Activated naive CD4-positive, alpha-beta T cell treated with anti-CD3 and anti-CD28 coated beads, Interleukin-2, amount 10 ng/mL, durations not matched to agents 7 days and 5 days (primary cell): ENCODE results near the gene IRF1.
A peak's percentile ranks its signal among the peaks of the same experiment; 100 is the strongest.
"Not testable (repeated sequence)": the region's sequence is repeated elsewhere in the genome, so short reads cannot be mapped to it uniquely, and the experiment has no call there.

Experiments
- CTCF ChIA-PET: fragments of 350-600 bp; sonication (Branson Sonifier 250); formaldehyde crosslinking; loops from one replicate; lab custom pipeline; 2021; ENCODE audit warnings: antibody characterized with exemption; lab: Charles Lee
- DNase-seq: peaks from one replicate; pipeline ENCODE4 v3.0.0-alpha.2; 2020
- H3K27ac Mint-ChIP-seq: one replicate; pipeline ENCODE4 v1.8.0; 2021; ENCODE audit warnings: mild to moderate bottlenecking, moderate library complexity, mixed read lengths
- H3K27me3 Mint-ChIP-seq: one replicate; pipeline ENCODE4 v1.8.0; 2021; ENCODE audit warnings: mild to moderate bottlenecking, mixed read lengths
- H3K36me3 Mint-ChIP-seq: one replicate; pipeline ENCODE4 v1.8.0; 2021; ENCODE audit warnings: mixed read lengths
- H3K4me1 Mint-ChIP-seq: one replicate; pipeline ENCODE4 v1.8.0; 2021; ENCODE audit warnings: mixed read lengths
- H3K4me3 Mint-ChIP-seq: one replicate; pipeline ENCODE4 v1.8.0; 2021; ENCODE audit warnings: mild to moderate bottlenecking, moderate library complexity, mixed read lengths
- H3K9me3 Mint-ChIP-seq: one replicate; pipeline ENCODE4 v1.8.0; 2021; ENCODE audit warnings: mixed read lengths

The IRF1 gene

GRCh38 chr5:132455614-132456115 lies 34.9 kb downstream of the IRF1 start:
- Mint-ChIP-seq H3K36me3 (peaks cover 72% of the 10 kb centered on the region), H3K27ac (peak overlapping the region; percentile 100), H3K9me3 (no peaks in the 10 kb centered on the region), H3K27me3 (no peaks in the 10 kb centered on the region), H3K4me3 (peak overlapping the region; percentile 63), H3K4me1 (peaks cover 84% of the 10 kb centered on the region)
- CTCF ChIA-PET: interaction anchor here (0.8 to 4.0 kb wide), 10 partner anchors 8 to 69 kb away, joined by 3 to 24 read pairs (median 6); no protein-coding TSS in a partner anchor
- peak; percentile 37 for DNase-seq

- peak; percentile 13 for DNase-seq
- no peaks in the 10 kb centered on the region for H3K9me3 Mint-ChIP-seq
- peaks cover 70% of the 10 kb centered on the region for H3K36me3 Mint-ChIP-seq
- peak overlapping the region; percentile 100 for H3K27ac Mint-ChIP-seq
- no peak overlapping the region for H3K4me3 Mint-ChIP-seq
- H3K4me1 Mint-ChIP-seq: peaks cover 71% of the 10 kb centered on the region
- H3K27me3 Mint-ChIP-seq: no peaks in the 10 kb centered on the region
- CTCF ChIA-PET: interaction anchor here (0.8 to 2.1 kb wide), 8 partner anchors 10 to 68 kb away, joined by 3 to 8 read pairs (median 4); no protein-coding TSS in a partner anchor
These were observed 36.2 kb downstream of the IRF1 start for GRCh38 chr5:132454361-132454760.

- H3K27ac Mint-ChIP-seq: no peak overlapping the region
- peak; percentile 1 for DNase-seq
- peaks cover 80% of the 10 kb centered on the region for H3K36me3 Mint-ChIP-seq
- CTCF ChIA-PET: no interaction called here
- H3K4me3 Mint-ChIP-seq: no peak overlapping the region
- no peaks in the 10 kb centered on the region for H3K9me3 Mint-ChIP-seq
- H3K4me1 Mint-ChIP-seq: peaks cover 66% of the 10 kb centered on the region
- no peaks in the 10 kb centered on the region for H3K27me3 Mint-ChIP-seq
These were observed 39.2 kb downstream of the IRF1 start for GRCh38 chr5:132451387-132451786.

- Mint-ChIP-seq H3K27me3 (no peaks in the 10 kb centered on the region), H3K36me3 (peaks cover 79% of the 10 kb centered on the region), H3K4me1 (peaks cover 57% of the 10 kb centered on the region), H3K4me3 (no peak overlapping the region), H3K9me3 (no peaks in the 10 kb centered on the region), H3K27ac (no peak overlapping the region)
- DNase-seq: no peak
- CTCF ChIA-PET: no interaction called here
These were observed 41.5 kb downstream of the IRF1 start for GRCh38 chr5:132449060-132449459.

- DNase-seq: peak; percentile 19
- peaks cover 57% of the 10 kb centered on the region for H3K4me1 Mint-ChIP-seq
- peak overlapping the region; percentile 24 for H3K27ac Mint-ChIP-seq
- no peaks in the 10 kb centered on the region for H3K9me3 Mint-ChIP-seq
- H3K27me3 Mint-ChIP-seq: no peaks in the 10 kb centered on the region
- no peak overlapping the region for H3K4me3 Mint-ChIP-seq
- CTCF ChIA-PET: interaction anchor here (0.6 to 1.1 kb wide), 3 partner anchors 9 to 43 kb away, joined by 3 to 4 read pairs (median 3); no protein-coding TSS in a partner anchor
- peaks cover 71% of the 10 kb centered on the region for H3K36me3 Mint-ChIP-seq
These were observed 43.4 kb downstream of the IRF1 start for GRCh38 chr5:132447196-132447595.

GRCh38 chr5:132446621-132447020 lies 44.0 kb downstream of the IRF1 start:
- peaks cover 62% of the 10 kb centered on the region for H3K4me1 Mint-ChIP-seq
- no peak overlapping the region for H3K4me3 Mint-ChIP-seq
- no peaks in the 10 kb centered on the region for H3K9me3 Mint-ChIP-seq
- no peak overlapping the region for H3K27ac Mint-ChIP-seq
- H3K27me3 Mint-ChIP-seq: no peaks in the 10 kb centered on the region
- H3K36me3 Mint-ChIP-seq: peaks cover 75% of the 10 kb centered on the region
- DNase-seq: peak; percentile 7
- CTCF ChIA-PET: interaction anchor here (1.1 kb wide), 2 partner anchors 9 to 43 kb away, joined by 3 to 4 read pairs; no protein-coding TSS in a partner anchor

- CTCF ChIA-PET: no interaction called here
- no peaks in the 10 kb centered on the region for H3K27me3 Mint-ChIP-seq
These were observed 44.6 kb downstream of the IRF1 start for GRCh38 chr5:132445930-132446329.

GRCh38 chr5:132445640-132445923 lies 45.0 kb downstream of the IRF1 start:
- Mint-ChIP-seq H3K9me3 (no peaks in the 10 kb centered on the region), H3K27me3 (no peaks in the 10 kb centered on the region), H3K27ac (no peak overlapping the region), H3K4me1 (peaks cover 71% of the 10 kb centered on the region), H3K36me3 (peaks cover 73% of the 10 kb centered on the region), H3K4me3 (no peak overlapping the region)
- CTCF ChIA-PET: no interaction called here
- no peak for DNase-seq

More at GRCh38 chr5:132445930-132446329, 44.6 kb downstream of the IRF1 start:
- H3K27ac Mint-ChIP-seq: peak overlapping the region; percentile 55
- no peak overlapping the region for H3K4me3 Mint-ChIP-seq
- DNase-seq: peak; percentile 1
- H3K36me3 Mint-ChIP-seq: peaks cover 73% of the 10 kb centered on the region
- peaks cover 67% of the 10 kb centered on the region for H3K4me1 Mint-ChIP-seq
- no peaks in the 10 kb centered on the region for H3K9me3 Mint-ChIP-seq

GRCh38 chr5:132444841-132445639 lies 45.5 kb downstream of the IRF1 start:
- peaks cover 76% of the 10 kb centered on the region for H3K4me1 Mint-ChIP-seq
- no peak overlapping the region for H3K27ac Mint-ChIP-seq
- H3K4me3 Mint-ChIP-seq: no peak overlapping the region
- DNase-seq: no peak
- H3K27me3 Mint-ChIP-seq: no peaks in the 10 kb centered on the region
- H3K9me3 Mint-ChIP-seq: no peaks in the 10 kb centered on the region
- CTCF ChIA-PET: no interaction called here
- H3K36me3 Mint-ChIP-seq: peaks cover 76% of the 10 kb centered on the region

GRCh38 chr5:132444061-132444460 lies 46.5 kb downstream of the IRF1 start:
- DNase-seq: peak; percentile 16
- Mint-ChIP-seq H3K27me3 (no peaks in the 10 kb centered on the region), H3K4me3 (no peak overlapping the region), H3K9me3 (no peaks in the 10 kb centered on the region), H3K36me3 (peaks cover 74% of the 10 kb centered on the region), H3K4me1 (peaks cover 85% of the 10 kb centered on the region), H3K27ac (no peak overlapping the region)
- CTCF ChIA-PET: interaction anchor here (0.8 kb wide), 1 partner anchor 57 kb away, joined by 3 read pairs; no protein-coding TSS in a partner anchor

GRCh38 chr5:132439521-132440089 lies 51.0 kb downstream of the IRF1 start:
- peak overlapping the region; percentile 51 for H3K27ac Mint-ChIP-seq
- peaks cover 93% of the 10 kb centered on the region for H3K4me1 Mint-ChIP-seq
- no peak overlapping the region for H3K4me3 Mint-ChIP-seq
- no peaks in the 10 kb centered on the region for H3K9me3 Mint-ChIP-seq
- no peaks in the 10 kb centered on the region for H3K27me3 Mint-ChIP-seq
- CTCF ChIA-PET: interaction anchor here (0.9 to 1.7 kb wide), 3 partner anchors 15 to 52 kb away, joined by 3 to 5 read pairs (median 4); no protein-coding TSS in a partner anchor
- DNase-seq: peak; percentile 14
- H3K36me3 Mint-ChIP-seq: peaks cover 61% of the 10 kb centered on the region

- Mint-ChIP-seq H3K27me3 (no peaks in the 10 kb centered on the region), H3K9me3 (no peaks in the 10 kb centered on the region), H3K4me3 (no peak overlapping the region), H3K36me3 (peaks cover 62% of the 10 kb centered on the region), H3K4me1 (peaks cover 95% of the 10 kb centered on the region), H3K27ac (peak overlapping the region; percentile 51)
- CTCF ChIA-PET: interaction anchor here (0.8 to 1.7 kb wide), 4 partner anchors 16 to 62 kb away, joined by 3 to 5 read pairs (median 4); no protein-coding TSS in a partner anchor
- no peak for DNase-seq
These were observed 51.7 kb downstream of the IRF1 start for GRCh38 chr5:132438917-132439316.

GRCh38 chr5:132438267-132438645 lies 52.3 kb downstream of the IRF1 start:
- peaks cover 60% of the 10 kb centered on the region for H3K36me3 Mint-ChIP-seq
- DNase-seq, H3K27me3 Mint-ChIP-seq, H3K9me3 Mint-ChIP-seq: not testable (repeated sequence)
- CTCF ChIA-PET: interaction anchor here (0.6 to 1.0 kb wide), 3 partner anchors 12 to 63 kb away, joined by 3 to 4 read pairs (median 3); no protein-coding TSS in a partner anchor
- peak overlapping the region; percentile 55 for H3K4me3 Mint-ChIP-seq
- peaks cover 89% of the 10 kb centered on the region for H3K4me1 Mint-ChIP-seq
- peak overlapping the region; percentile 85 for H3K27ac Mint-ChIP-seq

- H3K4me3 Mint-ChIP-seq: peak overlapping the region; percentile 55
- H3K9me3 Mint-ChIP-seq: no peaks in the 10 kb centered on the region
- H3K4me1 Mint-ChIP-seq: peaks cover 89% of the 10 kb centered on the region
- DNase-seq: peak; percentile 78
- H3K36me3 Mint-ChIP-seq: peaks cover 60% of the 10 kb centered on the region
- CTCF ChIA-PET: interaction anchor here (0.6 to 2.3 kb wide), 5 partner anchors 9 to 63 kb away, joined by 3 to 5 read pairs (median 4); no protein-coding TSS in a partner anchor
- H3K27ac Mint-ChIP-seq: peak overlapping the region; percentile 85
- no peaks in the 10 kb centered on the region for H3K27me3 Mint-ChIP-seq
These were observed 52.8 kb downstream of the IRF1 start for GRCh38 chr5:132437604-132438266.
